Ascending aorta (tissue), 2 donors: ENCODE measurements around the gene CLMN. TPM values are rescaled to one million over a fixed set of nuclear protein-coding genes. Genes with fewer than 3 reads are reported as not detected.

Source experiments
- DNase-seq, 2 donors: peaks; one replicate each; pipeline ENCODE4 v3.0.0-alpha.2; 2019; ENCODE audit warnings: low spot score in 2 of 2
- H3K27ac ChIP-seq, 2 donors: fragments of 200-600 bp; sonication (generic); one replicate each; pipeline ENCODE4 v1.5.1; 2016 to 2017; ENCODE audit warnings: mild to moderate bottlenecking in 1 of 2
- H3K27me3 ChIP-seq: fragments of 200-600 bp; sonication (generic); one replicate; pipeline ENCODE4 v1.5.1; 2017
- H3K36me3 ChIP-seq, 2 donors: fragments of 200-600 bp; sonication (generic); one replicate each; pipeline ENCODE4 v1.5.1; 2016
- H3K4me1 ChIP-seq, 2 donors: fragments of 200-600 bp; sonication (generic); one replicate each; pipeline ENCODE4 v1.5.1; 2016 to 2017; ENCODE audit warnings: mild to moderate bottlenecking in 1 of 2
- H3K4me3 ChIP-seq, 2 donors: fragments of 200-600 bp; sonication (generic); one replicate each; pipeline ENCODE4 v1.5.1; 2016 to 2017; ENCODE audit warnings: mild to moderate bottlenecking in 1 of 2
- H3K9me3 ChIP-seq, 2 donors: fragments of 200-600 bp; sonication (generic); one replicate each; pipeline ENCODE4 v1.5.1; 2016
- intact Hi-C: fragments of 100-400 bp; cut with DNase I; formaldehyde crosslinking; loops from one replicate; pipeline ENCODE4 v1.15.1; 2023
- total RNA-seq: library from RNA; depleted of rRNA; stranded (reverse); fragments of >200 nt; gene quantifications from one replicate; pipeline ENCODE4 v1.1.0, GENCODE V29; 2016
- TF ChIP-seq, protein P1 (sequence below), 3 experiments: fragments of 200-600 bp in 2 of 3; fragments of 450-650 bp in 1 of 3; sonication (generic) in 2 of 3; IDR thresholded peaks; one replicate each; pipeline ENCODE4 v1.5.1; 2016 to 2019; ENCODE audit warnings: antibody characterized with exemption in 3 of 3, mild to moderate bottlenecking in 1 of 3, moderate library complexity in 1 of 3

The CLMN gene
- total RNA-seq, 1 donor from 2014 or later = 4.7 TPM

- H3K36me3 ChIP-seq = no peaks in the 10 kb centered on the region
- no peak overlapping the region for H3K4me3 ChIP-seq
- no peaks in the 10 kb centered on the region for H3K27me3 ChIP-seq
- no peaks in the 10 kb centered on the region for H3K4me1 ChIP-seq
- DNase-seq = no peak
- TF ChIP-seq, protein P1, sequence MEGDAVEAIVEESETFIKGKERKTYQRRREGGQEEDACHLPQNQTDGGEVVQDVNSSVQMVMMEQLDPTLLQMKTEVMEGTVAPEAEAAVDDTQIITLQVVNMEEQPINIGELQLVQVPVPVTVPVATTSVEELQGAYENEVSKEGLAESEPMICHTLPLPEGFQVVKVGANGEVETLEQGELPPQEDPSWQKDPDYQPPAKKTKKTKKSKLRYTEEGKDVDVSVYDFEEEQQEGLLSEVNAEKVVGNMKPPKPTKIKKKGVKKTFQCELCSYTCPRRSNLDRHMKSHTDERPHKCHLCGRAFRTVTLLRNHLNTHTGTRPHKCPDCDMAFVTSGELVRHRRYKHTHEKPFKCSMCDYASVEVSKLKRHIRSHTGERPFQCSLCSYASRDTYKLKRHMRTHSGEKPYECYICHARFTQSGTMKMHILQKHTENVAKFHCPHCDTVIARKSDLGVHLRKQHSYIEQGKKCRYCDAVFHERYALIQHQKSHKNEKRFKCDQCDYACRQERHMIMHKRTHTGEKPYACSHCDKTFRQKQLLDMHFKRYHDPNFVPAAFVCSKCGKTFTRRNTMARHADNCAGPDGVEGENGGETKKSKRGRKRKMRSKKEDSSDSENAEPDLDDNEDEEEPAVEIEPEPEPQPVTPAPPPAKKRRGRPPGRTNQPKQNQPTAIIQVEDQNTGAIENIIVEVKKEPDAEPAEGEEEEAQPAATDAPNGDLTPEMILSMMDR (IDR thresholded peaks at IDR 0.05) = no peak
- no peak overlapping the region for H3K27ac ChIP-seq
- peaks cover 4 to 17% of the 10 kb centered on the region in 2 donors for H3K9me3 ChIP-seq
- intact Hi-C loops = no loop called here
These were observed 35.1 kb upstream of the CLMN start for GRCh38 chr14:95354834-95355233.

DNA sequence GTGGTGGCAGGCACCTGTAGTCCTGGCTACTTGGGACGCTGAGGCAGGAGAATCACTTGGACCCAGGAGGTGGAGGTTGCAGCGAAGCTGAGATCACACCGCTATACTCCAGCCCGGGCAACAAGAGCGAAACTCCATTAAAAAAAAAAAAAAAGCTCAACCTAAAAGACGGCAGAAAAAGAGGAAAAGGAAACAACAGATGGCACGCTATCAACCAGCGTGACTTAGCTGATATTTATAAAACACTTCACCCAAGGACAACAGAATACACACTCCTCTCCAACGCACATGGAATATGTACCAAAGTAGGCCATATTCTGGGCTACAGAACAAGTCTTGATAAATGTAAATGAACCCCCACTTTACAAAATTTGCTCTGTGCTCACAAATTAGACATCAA is 34.0 kb upstream of the CLMN start:
- H3K4me1 ChIP-seq = no peaks in the 10 kb centered on the region
- H3K4me3 ChIP-seq = no peak overlapping the region
- TF ChIP-seq, protein P1 (IDR thresholded peaks at IDR 0.05) = no peak
- no peak overlapping the region for H3K27ac ChIP-seq
- H3K27me3 ChIP-seq = no peaks in the 10 kb centered on the region
- intact Hi-C loops = no loop called here
- no peak for DNase-seq
- H3K36me3 ChIP-seq = no peaks in the 10 kb centered on the region
- H3K9me3 ChIP-seq = peaks cover 4 to 17% of the 10 kb centered on the region in 2 donors

- H3K9me3 ChIP-seq = peaks cover 4 to 17% of the 10 kb centered on the region in 2 donors
- H3K27ac ChIP-seq = no peak overlapping the region
- H3K27me3 ChIP-seq = no peaks in the 10 kb centered on the region
- intact Hi-C loops = no loop called here
- TF ChIP-seq, protein P1 (IDR thresholded peaks at IDR 0.05) = no peak
- H3K4me3 ChIP-seq = no peak overlapping the region
- DNase-seq = no peak
- no peaks in the 10 kb centered on the region for H3K4me1 ChIP-seq
- no peaks in the 10 kb centered on the region for H3K36me3 ChIP-seq
These were observed 33.3 kb upstream of the CLMN start for GRCh38 chr14:95353007-95353406.

DNA sequence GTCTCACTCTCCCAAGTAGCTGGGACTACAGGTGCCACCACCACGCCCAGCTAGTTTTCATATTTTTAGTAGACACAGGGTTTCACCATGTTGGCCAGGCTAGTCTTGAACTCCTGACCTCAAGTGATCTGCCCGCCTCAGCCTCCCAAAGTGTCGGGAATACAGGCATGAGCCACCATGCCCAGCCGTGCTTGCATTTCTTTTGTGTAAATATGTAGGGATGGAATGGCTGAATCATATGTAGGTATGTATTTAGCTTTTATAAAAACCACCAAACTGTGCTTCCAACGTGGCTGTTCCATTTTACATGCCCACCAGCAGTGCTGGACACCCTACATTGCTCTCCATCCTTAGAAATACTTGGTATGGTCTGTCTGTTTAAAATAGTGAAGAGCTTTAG is 32.8 kb upstream of the CLMN start:
- intact Hi-C loops = no loop called here
- Histone ChIP-seq H3K36me3 (no peaks in the 10 kb centered on the region), H3K27me3 (no peaks in the 10 kb centered on the region), H3K4me1 (no peaks in the 10 kb centered on the region), H3K4me3 (no peak overlapping the region), H3K27ac (no peak overlapping the region), H3K9me3 (peaks cover 4 to 17% of the 10 kb centered on the region in 2 donors)
- TF ChIP-seq, protein P1 (IDR thresholded peaks at IDR 0.05) = no peak
- peak in 1 of 2 donors; percentile 5 for DNase-seq

DNA sequence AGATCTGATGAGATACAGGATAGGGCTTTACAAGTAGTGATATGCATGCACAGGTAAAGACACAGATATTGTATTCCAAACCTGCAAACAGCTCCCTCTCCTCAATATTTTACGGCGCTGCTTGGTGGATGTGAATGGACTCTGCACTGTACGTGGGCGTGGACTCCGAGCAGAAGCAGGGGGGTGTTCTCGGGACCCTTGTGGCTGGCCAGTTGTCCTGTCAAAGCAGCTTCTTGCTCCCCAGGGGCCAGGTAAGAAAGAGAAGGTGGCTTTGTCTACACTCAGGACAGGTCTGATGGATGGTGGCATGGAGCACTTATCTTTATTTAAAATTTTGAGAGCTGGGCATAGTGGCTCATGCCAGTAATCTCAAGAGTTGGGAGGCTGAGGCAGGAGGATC is 29.5 kb upstream of the CLMN start:
- H3K9me3 ChIP-seq = peaks cover 4 to 7% of the 10 kb centered on the region in 2 donors
- TF ChIP-seq, protein P1 (IDR thresholded peaks at IDR 0.05) = no peak
- DNase-seq = peak in 1 of 2 donors; percentile 30
- no peaks in the 10 kb centered on the region for H3K27me3 ChIP-seq
- H3K4me1 ChIP-seq = no peaks in the 10 kb centered on the region
- intact Hi-C loops = no loop called here
- H3K36me3 ChIP-seq = no peaks in the 10 kb centered on the region
- H3K27ac ChIP-seq = no peak overlapping the region
- H3K4me3 ChIP-seq = no peak overlapping the region
